Measurements from ENCODE around the gene TLK2. TPM values are rescaled to one million over a fixed set of nuclear protein-coding genes. Genes with fewer than 3 reads are reported as not detected.

Gene TLK2
- polyA plus RNA-seq, 1 of the 3 experiments (the other 2 are of a cell fraction), result 51.9 TPM

DNA sequence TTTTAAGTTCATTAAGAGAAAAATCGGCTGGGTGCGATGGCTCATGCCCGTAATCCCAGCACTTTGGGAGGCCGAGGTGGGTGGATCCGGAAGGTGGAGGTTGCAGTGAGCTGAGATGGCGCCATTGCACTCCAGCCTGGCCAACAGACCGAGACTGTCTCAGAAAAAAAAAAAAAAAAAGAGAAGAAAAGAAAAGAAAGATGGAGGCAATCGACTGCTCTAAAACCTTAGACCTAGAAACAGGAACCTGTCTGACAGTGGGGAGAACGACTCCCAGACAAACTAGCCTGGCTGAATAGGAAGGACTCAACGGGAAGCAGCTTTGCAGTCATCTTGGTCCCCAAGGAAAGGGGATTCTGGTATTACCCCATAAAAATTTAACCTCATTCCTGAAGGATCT lies 162.5 kb downstream of the TLK2 start:
- Histone ChIP-seq H3F3A (replicated peaks; ENCODE audit: insufficient read depth) (peaks cover 36% of the 10 kb centered on the region), H3K27ac (ENCODE audit: low read depth in 2 of 2, low read length in 1 of 2) (no peak overlapping the region), H3K36me3 (replicated peaks in 1 of 2; ENCODE audit: control insufficient read depth in 1 of 2, insufficient read depth in 2 of 2, low read length in 1 of 2) (peaks cover 0 to 22% of the 10 kb centered on the region in 2 experiments), H3K9me2 (no peaks in the 10 kb centered on the region), H3K9me3 (no peaks in the 10 kb centered on the region), H3K4me2 (no peak overlapping the region), H4K20me1 (ENCODE audit: insufficient read depth) (peaks cover 63% of the 10 kb centered on the region), H2AFZ (ENCODE audit: low read depth) (no peak overlapping the region), H3K27me3 (ENCODE audit: insufficient read depth) (no peaks in the 10 kb centered on the region), H3K9ac (no peak overlapping the region), H3K4me1 (ENCODE audit: control insufficient read depth in 1 of 2, insufficient read depth in 2 of 2, low read depth in 1 of 2, low read length in 1 of 2) (no peaks in the 10 kb centered on the region; a peak in 2 of 4 replicates), H3K4me3 (ENCODE audit: low read depth in 2 of 2, low read length in 1 of 2) (no peak overlapping the region), H3K79me2 (ENCODE audit: insufficient read depth) (peaks cover 99% of the 10 kb centered on the region)
- ChIA-PET CTCF (interaction anchor here (1.1 to 2.6 kb wide), 2 partner anchors 12 to 88 kb away, joined by 4 to 8 read pairs; no protein-coding TSS in a partner anchor), POLR2A (no interaction called here)
- DNase-seq, result no peak
- WGBS (ENCODE audit: low lambda C conversion rate), result 87% methylated on average over 10 of the region's 10 CpGs
- no peak for TF ChIP-seq YY1 (IDR thresholded peaks at IDR 0.05; ENCODE audit: low read depth)
- no peak for TF ChIP-seq RCOR1 (IDR thresholded peaks at IDR 0.05; ENCODE audit: low read length)
- TF ChIP-seq FOXJ3 (CRISPR knock-in tag; IDR thresholded peaks at IDR 0.05), result no peak

DNA sequence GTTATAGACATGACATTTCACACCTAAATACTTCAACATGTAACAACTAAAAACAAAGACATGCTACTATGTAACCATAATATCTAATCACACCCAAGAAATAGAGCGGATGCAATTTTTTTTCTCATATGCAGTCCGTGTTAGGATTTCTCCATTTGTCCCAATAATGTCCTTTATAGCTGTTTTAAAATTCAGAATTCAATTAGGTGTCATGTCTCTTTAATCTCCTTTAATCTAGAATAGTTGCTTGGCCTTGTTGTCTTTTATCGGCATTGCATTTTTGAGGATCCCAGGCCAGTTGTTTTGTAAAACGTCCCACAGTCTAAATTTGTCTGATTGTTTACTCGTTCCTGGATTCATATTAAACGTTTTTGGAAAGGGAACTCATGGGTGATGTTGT lies 163.3 kb downstream of the TLK2 start:
- Histone ChIP-seq H3K9ac (no peak overlapping the region), H3K36me3 (replicated peaks in 1 of 2; ENCODE audit: control insufficient read depth in 1 of 2, insufficient read depth in 2 of 2, low read length in 1 of 2) (peaks cover 5 to 27% of the 10 kb centered on the region in 2 experiments), H2AFZ (ENCODE audit: low read depth) (no peak overlapping the region), H3K9me3 (no peaks in the 10 kb centered on the region), H3F3A (replicated peaks; ENCODE audit: insufficient read depth) (peaks cover 42% of the 10 kb centered on the region), H3K79me2 (ENCODE audit: insufficient read depth) (peaks cover 99% of the 10 kb centered on the region), H3K27ac (ENCODE audit: low read depth in 2 of 2, low read length in 1 of 2) (no peak overlapping the region), H3K27me3 (ENCODE audit: insufficient read depth) (no peaks in the 10 kb centered on the region), H3K4me1 (ENCODE audit: control insufficient read depth in 1 of 2, insufficient read depth in 2 of 2, low read depth in 1 of 2, low read length in 1 of 2) (no peaks in the 10 kb centered on the region; a peak in 2 of 4 replicates), H4K20me1 (ENCODE audit: insufficient read depth) (peaks cover 64% of the 10 kb centered on the region), H3K4me2 (no peak overlapping the region), H3K4me3 (ENCODE audit: low read depth in 2 of 2, low read length in 1 of 2) (no peak overlapping the region), H3K9me2 (no peaks in the 10 kb centered on the region)
- ChIA-PET POLR2A (interaction anchor here (0.6 kb wide), 1 partner anchor 220 kb away, joined by 3 read pairs; no protein-coding TSS in a partner anchor), CTCF (interaction anchor here (1.1 to 2.6 kb wide), 2 partner anchors 13 to 89 kb away, joined by 4 to 8 read pairs; no protein-coding TSS in a partner anchor)
- TF ChIP-seq GATA2 (CRISPR knock-in tag; IDR thresholded peaks at IDR 0.05), result no peak
- TF ChIP-seq, protein P1, sequence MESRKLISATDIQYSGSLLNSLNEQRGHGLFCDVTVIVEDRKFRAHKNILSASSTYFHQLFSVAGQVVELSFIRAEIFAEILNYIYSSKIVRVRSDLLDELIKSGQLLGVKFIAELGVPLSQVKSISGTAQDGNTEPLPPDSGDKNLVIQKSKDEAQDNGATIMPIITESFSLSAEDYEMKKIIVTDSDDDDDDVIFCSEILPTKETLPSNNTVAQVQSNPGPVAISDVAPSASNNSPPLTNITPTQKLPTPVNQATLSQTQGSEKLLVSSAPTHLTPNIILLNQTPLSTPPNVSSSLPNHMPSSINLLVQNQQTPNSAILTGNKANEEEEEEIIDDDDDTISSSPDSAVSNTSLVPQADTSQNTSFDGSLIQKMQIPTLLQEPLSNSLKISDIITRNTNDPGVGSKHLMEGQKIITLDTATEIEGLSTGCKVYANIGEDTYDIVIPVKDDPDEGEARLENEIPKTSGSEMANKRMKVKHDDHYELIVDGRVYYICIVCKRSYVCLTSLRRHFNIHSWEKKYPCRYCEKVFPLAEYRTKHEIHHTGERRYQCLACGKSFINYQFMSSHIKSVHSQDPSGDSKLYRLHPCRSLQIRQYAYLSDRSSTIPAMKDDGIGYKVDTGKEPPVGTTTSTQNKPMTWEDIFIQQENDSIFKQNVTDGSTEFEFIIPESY (IDR thresholded peaks at IDR 0.05; ENCODE audit: borderline replicate concordance, low read depth), result no peak
- no peak for TF ChIP-seq EP300 (IDR thresholded peaks at IDR 0.05; ENCODE audit: borderline replicate concordance in 1 of 2, low read depth in 1 of 2, low read length in 1 of 2)
- TF ChIP-seq, protein P2, sequence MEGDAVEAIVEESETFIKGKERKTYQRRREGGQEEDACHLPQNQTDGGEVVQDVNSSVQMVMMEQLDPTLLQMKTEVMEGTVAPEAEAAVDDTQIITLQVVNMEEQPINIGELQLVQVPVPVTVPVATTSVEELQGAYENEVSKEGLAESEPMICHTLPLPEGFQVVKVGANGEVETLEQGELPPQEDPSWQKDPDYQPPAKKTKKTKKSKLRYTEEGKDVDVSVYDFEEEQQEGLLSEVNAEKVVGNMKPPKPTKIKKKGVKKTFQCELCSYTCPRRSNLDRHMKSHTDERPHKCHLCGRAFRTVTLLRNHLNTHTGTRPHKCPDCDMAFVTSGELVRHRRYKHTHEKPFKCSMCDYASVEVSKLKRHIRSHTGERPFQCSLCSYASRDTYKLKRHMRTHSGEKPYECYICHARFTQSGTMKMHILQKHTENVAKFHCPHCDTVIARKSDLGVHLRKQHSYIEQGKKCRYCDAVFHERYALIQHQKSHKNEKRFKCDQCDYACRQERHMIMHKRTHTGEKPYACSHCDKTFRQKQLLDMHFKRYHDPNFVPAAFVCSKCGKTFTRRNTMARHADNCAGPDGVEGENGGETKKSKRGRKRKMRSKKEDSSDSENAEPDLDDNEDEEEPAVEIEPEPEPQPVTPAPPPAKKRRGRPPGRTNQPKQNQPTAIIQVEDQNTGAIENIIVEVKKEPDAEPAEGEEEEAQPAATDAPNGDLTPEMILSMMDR (IDR thresholded peaks at IDR 0.05), result no peak
- no peak for TF ChIP-seq CHD2 (IDR thresholded peaks at IDR 0.05; ENCODE audit: low read length, partially characterized antibody)
- no peak for TF ChIP-seq TAF1 (IDR thresholded peaks at IDR 0.05; ENCODE audit: borderline replicate concordance, low read depth, low read length)
- TF ChIP-seq, protein P3, sequence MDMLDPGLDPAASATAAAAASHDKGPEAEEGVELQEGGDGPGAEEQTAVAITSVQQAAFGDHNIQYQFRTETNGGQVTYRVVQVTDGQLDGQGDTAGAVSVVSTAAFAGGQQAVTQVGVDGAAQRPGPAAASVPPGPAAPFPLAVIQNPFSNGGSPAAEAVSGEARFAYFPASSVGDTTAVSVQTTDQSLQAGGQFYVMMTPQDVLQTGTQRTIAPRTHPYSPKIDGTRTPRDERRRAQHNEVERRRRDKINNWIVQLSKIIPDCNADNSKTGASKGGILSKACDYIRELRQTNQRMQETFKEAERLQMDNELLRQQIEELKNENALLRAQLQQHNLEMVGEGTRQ (IDR thresholded peaks at IDR 0.05; ENCODE audit: borderline replicate concordance, low read depth, low read length), result no peak
- TF ChIP-seq SIN3A (IDR thresholded peaks at IDR 0.05; ENCODE audit: borderline replicate concordance, low read depth, low read length), result no peak
- TF ChIP-seq RCOR1 (IDR thresholded peaks at IDR 0.05; ENCODE audit: low read length), result no peak
- no peak for TF ChIP-seq MEF2A (IDR thresholded peaks at IDR 0.05; ENCODE audit: borderline replicate concordance, low read depth)
- TF ChIP-seq, protein P4, sequence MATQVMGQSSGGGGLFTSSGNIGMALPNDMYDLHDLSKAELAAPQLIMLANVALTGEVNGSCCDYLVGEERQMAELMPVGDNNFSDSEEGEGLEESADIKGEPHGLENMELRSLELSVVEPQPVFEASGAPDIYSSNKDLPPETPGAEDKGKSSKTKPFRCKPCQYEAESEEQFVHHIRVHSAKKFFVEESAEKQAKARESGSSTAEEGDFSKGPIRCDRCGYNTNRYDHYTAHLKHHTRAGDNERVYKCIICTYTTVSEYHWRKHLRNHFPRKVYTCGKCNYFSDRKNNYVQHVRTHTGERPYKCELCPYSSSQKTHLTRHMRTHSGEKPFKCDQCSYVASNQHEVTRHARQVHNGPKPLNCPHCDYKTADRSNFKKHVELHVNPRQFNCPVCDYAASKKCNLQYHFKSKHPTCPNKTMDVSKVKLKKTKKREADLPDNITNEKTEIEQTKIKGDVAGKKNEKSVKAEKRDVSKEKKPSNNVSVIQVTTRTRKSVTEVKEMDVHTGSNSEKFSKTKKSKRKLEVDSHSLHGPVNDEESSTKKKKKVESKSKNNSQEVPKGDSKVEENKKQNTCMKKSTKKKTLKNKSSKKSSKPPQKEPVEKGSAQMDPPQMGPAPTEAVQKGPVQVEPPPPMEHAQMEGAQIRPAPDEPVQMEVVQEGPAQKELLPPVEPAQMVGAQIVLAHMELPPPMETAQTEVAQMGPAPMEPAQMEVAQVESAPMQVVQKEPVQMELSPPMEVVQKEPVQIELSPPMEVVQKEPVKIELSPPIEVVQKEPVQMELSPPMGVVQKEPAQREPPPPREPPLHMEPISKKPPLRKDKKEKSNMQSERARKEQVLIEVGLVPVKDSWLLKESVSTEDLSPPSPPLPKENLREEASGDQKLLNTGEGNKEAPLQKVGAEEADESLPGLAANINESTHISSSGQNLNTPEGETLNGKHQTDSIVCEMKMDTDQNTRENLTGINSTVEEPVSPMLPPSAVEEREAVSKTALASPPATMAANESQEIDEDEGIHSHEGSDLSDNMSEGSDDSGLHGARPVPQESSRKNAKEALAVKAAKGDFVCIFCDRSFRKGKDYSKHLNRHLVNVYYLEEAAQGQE (IDR thresholded peaks at IDR 0.05; ENCODE audit: low read depth, low read length), result no peak
- no peak for TF ChIP-seq FOSL2 (IDR thresholded peaks at IDR 0.05; ENCODE audit: borderline replicate concordance, low read depth)
- no peak for TF ChIP-seq NRF1 (IDR thresholded peaks at IDR 0.05; ENCODE audit: low read depth, low read length)
- no peak for TF ChIP-seq POLR2AphosphoS5 (IDR thresholded peaks at IDR 0.05; ENCODE audit: low read depth, low read length)
- TF ChIP-seq JUND (IDR thresholded peaks at IDR 0.05), result no peak
- 86% methylated on average over 6 of the region's 6 CpGs for WGBS (ENCODE audit: low lambda C conversion rate)
- no peak for DNase-seq

Data from SK-N-SH (cell line).